NOMO-1 treated with dmso at 0.1 percent for 144 hours (cell line): ENCODE measurements around the gene KCNN4.

Experiments used
- DNase-seq: peaks from one replicate; lab custom pipeline; 2025; ENCODE audit not compliant: unreplicated experiment; lab: John Stamatoyannopoulos, UW

The KCNN4 gene

DNA sequence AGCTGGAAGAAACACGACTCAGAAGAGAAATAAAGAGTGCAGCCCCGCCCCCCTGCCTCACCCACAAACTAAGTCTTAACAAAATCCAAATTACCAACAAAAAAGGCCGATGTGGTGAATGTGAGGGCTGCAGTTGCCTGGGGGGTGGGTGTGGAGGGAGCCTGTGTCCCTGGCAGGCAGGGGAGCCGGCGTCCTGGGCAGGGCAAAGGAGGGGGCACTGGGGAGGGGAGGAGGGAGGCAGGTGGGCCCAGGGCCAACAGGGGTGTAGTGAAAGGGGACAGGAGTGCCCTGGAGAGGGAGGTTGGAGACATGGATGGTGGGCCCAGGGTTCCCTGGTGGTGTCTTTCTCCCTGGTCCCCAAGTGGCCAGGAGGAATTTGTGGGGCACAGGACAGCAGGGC is 60.9 kb downstream of the KCNN4 start:
- no peak for DNase-seq

DNA sequence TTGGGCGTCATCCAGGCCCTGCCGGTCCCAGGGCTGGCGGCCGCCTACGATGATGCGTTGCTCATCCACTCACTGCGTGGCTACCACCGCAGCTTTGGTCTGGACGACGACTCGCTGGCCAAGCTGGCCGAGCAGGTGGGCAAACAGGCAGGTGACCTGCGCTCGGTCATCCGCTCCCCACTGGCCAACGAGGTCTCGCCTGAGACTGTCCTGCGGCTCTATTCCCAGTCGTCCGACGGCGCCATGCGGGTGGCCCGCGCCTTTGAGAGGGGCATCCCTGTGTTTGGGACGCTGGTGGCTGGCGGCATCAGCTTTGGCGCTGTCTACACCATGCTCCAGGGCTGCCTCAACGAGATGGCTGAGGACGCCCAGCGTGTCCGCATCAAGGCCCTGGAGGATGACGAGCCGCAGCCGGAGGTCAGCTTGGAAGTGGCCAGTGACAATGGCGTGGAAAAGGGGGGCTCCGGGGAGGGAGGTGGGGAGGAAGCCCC is 61.4 kb downstream of the KCNN4 start:
- no peak for DNase-seq

DNA sequence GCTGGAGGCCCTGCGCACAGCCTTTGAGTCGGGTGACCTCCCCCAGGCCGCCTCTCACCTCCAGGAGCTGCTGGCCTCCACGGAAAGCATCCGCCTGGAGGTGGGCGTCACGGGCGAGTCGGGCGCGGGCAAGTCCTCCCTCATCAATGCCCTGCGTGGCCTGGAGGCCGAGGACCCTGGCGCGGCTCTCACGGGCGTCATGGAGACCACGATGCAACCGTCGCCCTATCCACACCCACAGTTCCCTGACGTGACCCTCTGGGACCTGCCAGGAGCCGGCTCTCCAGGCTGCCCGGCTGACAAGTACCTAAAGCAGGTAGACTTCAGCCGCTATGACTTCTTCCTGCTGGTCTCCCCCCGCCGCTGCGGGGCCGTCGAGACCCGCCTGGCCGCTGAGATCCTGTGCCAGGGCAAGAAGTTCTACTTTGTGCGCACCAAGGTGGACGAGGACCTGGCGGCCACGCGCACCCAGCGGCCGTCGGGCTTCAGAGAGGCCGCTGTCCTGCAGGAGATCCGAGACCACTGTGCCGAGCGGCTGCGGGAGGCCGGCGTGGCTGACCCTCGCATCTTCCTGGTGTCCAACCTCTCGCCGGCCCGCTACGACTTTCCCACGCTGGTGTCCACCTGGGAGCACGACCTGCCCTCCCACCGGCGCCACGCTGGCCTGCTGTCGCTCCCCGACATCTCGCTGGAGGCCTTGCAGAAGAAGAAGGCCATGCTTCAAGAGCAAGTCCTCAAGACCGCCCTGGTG is 62.0 kb downstream of the KCNN4 start:
- DNase-seq, result no peak
